Smooth muscle cell (in vitro differentiated cells): Measurements from ENCODE around the gene GNAI2. TPM values are rescaled to one million over a fixed set of nuclear protein-coding genes. Genes with fewer than 3 reads are reported as not detected.

Experiments
- DNase-seq: peaks from one replicate; lab custom pipeline; 2025; ENCODE audit not compliant: unreplicated experiment; lab: John Stamatoyannopoulos, UW
- H2AFZ ChIP-seq: fragments of 200-600 bp; sonication (generic); 2 replicates; pipeline ENCODE4 v1.6.0; 2016; ENCODE audit warnings: antibody characterized with exemption, low read depth, mild to moderate bottlenecking
- H3F3A ChIP-seq: fragments of 200-600 bp; sonication (generic); 2 replicates; pipeline ENCODE4 v1.6.0; 2017; ENCODE audit warnings: antibody characterized with exemption, low read depth
- H3K27ac ChIP-seq: fragments of 200-600 bp; sonication (generic); 2 replicates; pipeline ENCODE4 v1.5.1; 2016; ENCODE audit warnings: low read depth, mild to moderate bottlenecking
- H3K27me3 ChIP-seq: fragments of 200-600 bp; sonication (generic); 2 replicates; pipeline ENCODE4 v1.6.1; 2016; ENCODE audit warnings: low read depth, mild to moderate bottlenecking
- H3K36me3 ChIP-seq: fragments of 200-600 bp; sonication (generic); 2 replicates; pipeline ENCODE4 v1.5.1; 2016; ENCODE audit warnings: low read depth
- H3K4me1 ChIP-seq: fragments of 200-600 bp; sonication (generic); 2 replicates; pipeline ENCODE4 v1.5.1; 2016; ENCODE audit warnings: low read depth
- H3K4me2 ChIP-seq: fragments of 200-600 bp; sonication (generic); 2 replicates; pipeline ENCODE4 v1.6.0; 2016; ENCODE audit warnings: mild to moderate bottlenecking
- H3K4me3 ChIP-seq: fragments of 200-600 bp; sonication (generic); 2 replicates; pipeline ENCODE4 v1.5.1; 2016; ENCODE audit warnings: mild to moderate bottlenecking
- H3K79me2 ChIP-seq: fragments of 200-600 bp; sonication (generic); 2 replicates; pipeline ENCODE4 v1.6.0; 2016; ENCODE audit warnings: low read depth, mild to moderate bottlenecking
- H3K9ac ChIP-seq: fragments of 200-600 bp; sonication (generic); 2 replicates; pipeline ENCODE4 v1.6.0; 2016; ENCODE audit warnings: low read depth
- H3K9me3 ChIP-seq: fragments of 200-600 bp; sonication (generic); replicated peaks from 2 replicates; pipeline ENCODE4 v1.5.1; 2016; ENCODE audit warnings: low read depth
- H4K20me1 ChIP-seq: fragments of 200-600 bp; sonication (generic); 2 replicates; pipeline ENCODE4 v1.6.0; 2016; ENCODE audit warnings: low read depth
- CTCF ChIP-seq: fragments of 200-600 bp; sonication (generic); IDR thresholded peaks from 2 replicates; pipeline ENCODE4 v1.5.1; 2017; ENCODE audit warnings: borderline replicate concordance, mild to moderate bottlenecking, antibody characterized with exemption; ENCODE audit not compliant: insufficient read depth, poor library complexity, severe bottlenecking
- WGBS: methylation state at CpG from one replicate; pipeline ENCODE4 v1.1.7; 2016; ENCODE audit warnings: low lambda C conversion rate; 5-methylcytosine and 5-hydroxymethylcytosine counted together
- polyA plus RNA-seq: library from polyadenylated mRNA; unstranded; fragments of >200 nt; fragmentation: Nextera tagmentation; extraction: Ambion mirVana; gene quantifications from 2 replicates; pipeline ENCODE4 v1.2.1, GENCODE V29; 2016
- total RNA-seq: library from RNA; depleted of rRNA; stranded (reverse); fragments of >200 nt; gene quantifications from 2 replicates; pipeline ENCODE4 v1.2.3, GENCODE V29; 2014

GNAI2 gene
- total and polyA plus RNA-seq, 2 experiments from 2014 or later, result 209 to 454 TPM

GRCh38 chr3:50294089-50294488, 58.1 kb downstream of the GNAI2 start:
- no peaks in the 10 kb centered on the region for H3K36me3 ChIP-seq
- WGBS, result 93% methylated on average over 4 of the region's 4 CpGs
- H3K9me3 ChIP-seq, result no peaks in the 10 kb centered on the region
- no peaks in the 10 kb centered on the region for H4K20me1 ChIP-seq
- H3K27me3 ChIP-seq, result no peaks in the 10 kb centered on the region
- H3K4me3 ChIP-seq, result no peak overlapping the region
- no peak overlapping the region for H2AFZ ChIP-seq
- no peak overlapping the region for H3K4me2 ChIP-seq
- no peak for TF ChIP-seq CTCF
- no peak overlapping the region for H3K27ac ChIP-seq
- H3K9ac ChIP-seq, result no peak overlapping the region
- peaks cover 15% of the 10 kb centered on the region for H3K4me1 ChIP-seq
- no peak for DNase-seq
- peaks cover 11% of the 10 kb centered on the region for H3K79me2 ChIP-seq
- H3F3A ChIP-seq, result no peaks in the 10 kb centered on the region

- Histone ChIP-seq H3K27ac (no peak overlapping the region), H2AFZ (no peak overlapping the region), H4K20me1 (no peaks in the 10 kb centered on the region), H3K36me3 (no peaks in the 10 kb centered on the region), H3K4me3 (no peak overlapping the region), H3K79me2 (peaks cover 11% of the 10 kb centered on the region), H3F3A (no peaks in the 10 kb centered on the region), H3K27me3 (no peaks in the 10 kb centered on the region), H3K4me2 (no peak overlapping the region), H3K9me3 (no peaks in the 10 kb centered on the region), H3K9ac (no peak overlapping the region), H3K4me1 (peaks cover 17% of the 10 kb centered on the region)
- DNase-seq, result no peak
- no peak for TF ChIP-seq CTCF
- WGBS, result 97% methylated on average over 22 of the region's 22 CpGs
These were observed 58.7 kb downstream of the GNAI2 start for GRCh38 chr3:50294492-50295403.

DNA sequence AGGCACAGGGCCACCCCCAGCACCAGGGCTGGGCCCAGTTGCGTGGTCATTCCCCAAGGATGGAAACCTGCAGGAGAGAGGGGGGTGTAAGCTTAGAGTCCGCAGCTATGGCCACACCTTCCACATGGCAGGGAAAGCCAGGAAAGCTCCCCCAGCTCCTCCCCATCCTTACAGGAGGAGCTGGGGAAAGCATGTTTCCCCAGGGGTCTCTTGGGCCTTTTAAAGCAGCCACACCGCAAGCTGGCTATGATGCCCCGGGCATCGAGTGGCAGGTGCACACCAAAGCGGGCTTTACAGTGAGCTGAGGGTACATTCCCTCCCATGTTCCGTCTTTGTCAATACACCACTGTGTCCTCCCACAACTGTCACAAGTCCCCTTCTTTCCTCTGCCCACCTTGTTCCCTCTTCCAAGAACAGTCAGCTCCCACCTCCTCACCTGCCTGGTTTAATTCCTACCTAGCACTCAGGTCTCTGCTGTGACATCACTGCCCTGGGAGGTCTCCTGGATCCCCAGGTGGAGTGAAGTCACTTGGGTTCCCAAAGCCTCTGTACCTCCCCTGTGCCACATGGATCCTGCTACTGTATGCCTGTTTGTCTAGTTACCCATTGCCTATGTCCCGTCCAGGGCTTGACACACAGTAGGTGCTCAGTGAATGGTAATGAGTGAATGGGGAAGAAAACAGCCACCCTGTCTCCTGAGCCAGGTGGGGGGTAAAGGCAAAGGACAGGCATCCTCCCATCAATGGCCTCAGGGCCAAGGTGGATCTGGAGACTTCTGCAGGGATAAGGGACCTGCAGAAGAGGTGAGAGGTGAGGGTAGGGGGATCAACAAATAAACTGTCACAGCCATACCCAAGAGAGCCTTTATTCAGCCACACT, 59.8 kb downstream of the GNAI2 start:
- DNase-seq, result no peak
- Histone ChIP-seq H4K20me1 (no peaks in the 10 kb centered on the region), H2AFZ (no peak overlapping the region), H3K9me3 (no peaks in the 10 kb centered on the region), H3K4me3 (no peak overlapping the region), H3K9ac (no peak overlapping the region), H3K27me3 (no peaks in the 10 kb centered on the region), H3K27ac (no peak overlapping the region), H3K4me2 (no peak overlapping the region), H3K79me2 (peaks cover 11% of the 10 kb centered on the region), H3K4me1 (peaks cover 22% of the 10 kb centered on the region), H3K36me3 (no peaks in the 10 kb centered on the region), H3F3A (peaks cover 4% of the 10 kb centered on the region)
- no peak for TF ChIP-seq CTCF
- WGBS, result 96% methylated on average over 8 of the region's 8 CpGs
